Endothelial cell of umbilical vein (primary cell): ENCODE measurements around the gene ZDHHC14. TPM values are rescaled to one million over a fixed set of nuclear protein-coding genes. Genes with fewer than 3 reads are reported as not detected.

Source experiments
- BruUV-seq: library from RNA; stranded (reverse); fragments of 400-500 nt; replicated peaks from 2 replicates; lab custom pipeline; 2021; lab: Mats Ljungman, UMichigan
- CTCF ChIA-PET: fragments of 300-600, 350-600 bp; sonication (Branson Sonifier 250); formaldehyde crosslinking; loops from one replicate; lab custom pipeline; 2021; ENCODE audit warnings: antibody characterized with exemption, inconsistent platforms; lab: Charles Lee
- POLR2A ChIA-PET: fragments of 300-600, 350-600 bp; sonication (Branson Sonifier 250); formaldehyde crosslinking; loops from one replicate; lab custom pipeline; 2021; ENCODE audit warnings: antibody characterized with exemption, inconsistent platforms; lab: Charles Lee
- DNase-seq: peaks from one replicate; pipeline ENCODE4 v3.0.0-alpha.2; 2011; ENCODE audit warnings: low read depth, low spot score
- FAIRE-seq: peaks from 2 replicates; lab custom pipeline; 2011; peaks lifted over from hg19 to GRCh38; lab: Jason Lieb, UNC
- H2AFZ ChIP-seq: 2 replicates; pipeline ENCODE4 v1.6.0; 2012; ENCODE audit warnings: low read depth, low read length, control low read depth, inconsistent platforms
- H3K27ac ChIP-seq: 2 replicates; pipeline ENCODE4 v1.5.1; 2011; ENCODE audit warnings: low read depth, mild to moderate bottlenecking, control low read depth, low read length, moderate library complexity; ENCODE audit not compliant: insufficient read depth
- H3K27me3 ChIP-seq, 2 experiments: 2 replicates each; pipeline versions ENCODE4 v1.6.0 to v1.6.1; 2011; ENCODE audit warnings: low read length in 2 of 2, mixed read lengths in 1 of 2; ENCODE audit not compliant: control insufficient read depth in 2 of 2, insufficient read depth in 2 of 2
- H3K36me3 ChIP-seq, 2 experiments: 2 replicates in 1 of 2; 3 replicates in 1 of 2; pipeline ENCODE4 v1.5.1; 2011; ENCODE audit warnings: low read length in 2 of 2, mild to moderate bottlenecking in 1 of 2, moderate library complexity in 1 of 2; ENCODE audit not compliant: control insufficient read depth in 2 of 2, insufficient read depth in 2 of 2; ENCODE audit errors: extremely low read depth in 1 of 2
- H3K4me1 ChIP-seq: 3 replicates; pipeline ENCODE4 v1.5.1; 2011; ENCODE audit warnings: mild to moderate bottlenecking, low read length; ENCODE audit not compliant: control insufficient read depth, insufficient read depth; ENCODE audit errors: extremely low read depth
- H3K4me2 ChIP-seq: 2 replicates; pipeline ENCODE4 v1.6.1; 2011; ENCODE audit warnings: low read length, control low read depth, mixed read lengths; ENCODE audit not compliant: insufficient read depth
- H3K4me3 ChIP-seq, 3 experiments: fragments of 200-600 bp in 1 of 3; sonication (generic), shearing (Covaris generic) in 1 of 3; replicated peaks in 1 of 3; 2 replicates each; pipeline ENCODE4 v1.5.1; 2011 to 2016; ENCODE audit warnings: control low read depth in 3 of 3, low read length in 3 of 3, mild to moderate bottlenecking in 2 of 3, inconsistent platforms in 1 of 3, low read depth in 1 of 3, moderate library complexity in 1 of 3; ENCODE audit not compliant: insufficient read depth in 1 of 3
- H3K79me2 ChIP-seq: 2 replicates; pipeline ENCODE4 v1.6.0; 2012; ENCODE audit warnings: low read length, inconsistent platforms; ENCODE audit not compliant: control insufficient read depth, insufficient read depth
- H3K9ac ChIP-seq: replicated peaks from 2 replicates; pipeline ENCODE3; 2011; ENCODE audit warnings: low read length, control low read depth; ENCODE audit not compliant: insufficient read depth; ENCODE audit errors: extremely low read depth
- H3K9me1 ChIP-seq: replicated peaks from 3 replicates; pipeline ENCODE4 v1.6.0; 2011; ENCODE audit warnings: mild to moderate bottlenecking, low read length; ENCODE audit not compliant: control insufficient read depth, insufficient read depth; ENCODE audit errors: extremely low read depth
- H3K9me3 ChIP-seq: replicated peaks from 2 replicates; pipeline ENCODE4 v1.5.1; 2012; ENCODE audit warnings: low read length, inconsistent platforms; ENCODE audit not compliant: control insufficient read depth, insufficient read depth
- H4K20me1 ChIP-seq: replicated peaks from 2 replicates; pipeline ENCODE3; 2011; ENCODE audit warnings: mild to moderate bottlenecking, low read length; ENCODE audit not compliant: control insufficient read depth, insufficient read depth; ENCODE audit errors: extremely low read depth
- EZH2 ChIP-seq: IDR thresholded peaks from 2 replicates; pipeline ENCODE4 v1.6.1; 2012; ENCODE audit warnings: borderline replicate concordance, low read depth, mild to moderate bottlenecking, moderate library complexity, low read length, inconsistent platforms; ENCODE audit not compliant: severe bottlenecking
- FOS ChIP-seq: IDR thresholded peaks from 2 replicates; pipeline ENCODE4 v1.6.1; 2011; ENCODE audit warnings: mild to moderate bottlenecking, low read length, moderate library complexity, borderline replicate concordance; ENCODE audit not compliant: insufficient read depth
- GATA2 ChIP-seq: IDR thresholded peaks from 2 replicates; pipeline ENCODE4 v1.7.0; 2011; ENCODE audit warnings: low read depth, mild to moderate bottlenecking, moderate library complexity, mixed read lengths, low read length; ENCODE audit not compliant: insufficient read length, insufficient read depth
- JUN ChIP-seq: IDR thresholded peaks from 2 replicates; pipeline ENCODE4 v1.6.1; 2011; ENCODE audit warnings: borderline replicate concordance, low read depth; ENCODE audit not compliant: insufficient read length, insufficient read depth
- MYC ChIP-seq: IDR thresholded peaks from one replicate; pipeline ENCODE4 v1.6.1; 2011; ENCODE audit warnings: mild to moderate bottlenecking, low read depth, low read length
- POLR2A ChIP-seq: IDR thresholded peaks from 2 replicates; pipeline ENCODE4 v1.6.1; 2012; ENCODE audit warnings: low read depth, mild to moderate bottlenecking, control low read depth, low read length
- POLR2AphosphoS5 ChIP-seq: IDR thresholded peaks from 2 replicates; pipeline ENCODE4 v1.6.1; 2012; ENCODE audit warnings: low read depth, mild to moderate bottlenecking, control low read depth, low read length, moderate library complexity; ENCODE audit not compliant: insufficient read depth
- dilution Hi-C: fragments of 300-500 bp; cut with MboI; formaldehyde crosslinking; loops from one replicate; pipeline ENCODE4 v1.15.0; 2019; ENCODE audit warnings: low sequenced_read_pairs; ENCODE audit not compliant: extremely low pct_ligation_motif_present
- intact Hi-C: fragments of 100-400 bp; cut with micrococcal nuclease; formaldehyde crosslinking; loops from one replicate; pipeline ENCODE4 v1.10.0; 2022
- polyA plus RNA-seq, 4 experiments: library from polyadenylated mRNA; depleted of rRNA in 3 of 4; stranded (reverse) in 3 of 4; unstranded in 1 of 4; fragments of >200 nt; gene quantifications; 2 replicates each; pipeline versions ENCODE4 v1.2.1 to v1.2.3, GENCODE V29; 2011 to 2012; ENCODE audit warnings: missing spikeins in 1 of 4
- total RNA-seq: library from RNA; stranded (reverse); gene quantifications from 2 replicates; pipeline ENCODE4 v1.2.3, GENCODE V29; 2021
- TF ChIP-seq, protein P1 (sequence below), 2 donors: IDR thresholded peaks; 1 replicate in 1 of 2; 2 replicates in 1 of 2; pipeline ENCODE4 v1.5.1; 2011; ENCODE audit warnings: low read length in 2 of 2, mild to moderate bottlenecking in 2 of 2, moderate library complexity in 2 of 2, control low read depth in 1 of 2, inconsistent platforms in 1 of 2, low read depth in 1 of 2; ENCODE audit not compliant: insufficient read depth in 1 of 2; ENCODE audit errors: extremely low read depth in 1 of 2
- TF ChIP-seq, protein P2 (sequence below): IDR thresholded peaks from 2 replicates; pipeline ENCODE4 v1.6.1; 2011; ENCODE audit not compliant: insufficient read depth, insufficient read length

ZDHHC14 gene
- total and polyA plus RNA-seq, 2 donors (not counting 3 experiments of a cell fraction or from before 2014, with no cell fraction given), result 23.0 to 25.6 TPM

DNA sequence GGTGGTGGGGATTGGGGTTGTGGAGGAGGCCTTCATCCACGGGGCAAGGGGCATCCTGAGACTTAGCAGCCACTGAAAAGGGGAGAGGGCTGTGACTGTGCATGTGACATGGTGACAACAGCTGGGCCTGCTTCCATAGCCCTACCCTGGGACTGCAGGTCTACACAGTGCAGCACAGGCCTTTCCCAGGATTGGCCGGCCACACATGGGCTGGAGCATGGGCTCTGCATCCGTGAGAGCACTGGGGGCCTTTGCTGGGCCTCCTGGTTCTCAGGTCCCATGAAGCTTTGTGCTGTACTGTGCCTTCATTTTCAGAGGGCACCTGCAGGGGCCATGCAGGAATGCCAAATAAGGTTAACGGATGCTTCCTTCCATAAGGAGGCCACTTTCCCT, 56.0 kb downstream of the ZDHHC14 start:
- no peaks in the 10 kb centered on the region for H3K27me3 ChIP-seq
- BruUV-seq, result no TSS peak
- H3K4me1 ChIP-seq, result peaks cover 10% of the 10 kb centered on the region
- ChIA-PET CTCF (no interaction called here), POLR2A (no interaction called here)
- H3K4me3 ChIP-seq, result no peak overlapping the region
- H3K9ac ChIP-seq, result no peak overlapping the region
- H2AFZ ChIP-seq, result no peak overlapping the region
- H3K79me2 ChIP-seq, result no peaks in the 10 kb centered on the region
- dilution Hi-C loops (no loop called here), intact Hi-C loops (no loop called here)
- FAIRE-seq (no peak), DNase-seq (no peak)
- no peak overlapping the region for H3K4me2 ChIP-seq
- H3K27ac ChIP-seq, result no peak overlapping the region
- no peaks in the 10 kb centered on the region for H3K9me1 ChIP-seq
- no peaks in the 10 kb centered on the region for H3K36me3 ChIP-seq
- no peaks in the 10 kb centered on the region for H3K9me3 ChIP-seq
- TF ChIP-seq FOS (no peak), POLR2A (no peak), MYC (no peak), EZH2 (no peak), JUN (no peak), GATA2 (no peak), POLR2AphosphoS5 (no peak)
- TF ChIP-seq, protein P1, sequence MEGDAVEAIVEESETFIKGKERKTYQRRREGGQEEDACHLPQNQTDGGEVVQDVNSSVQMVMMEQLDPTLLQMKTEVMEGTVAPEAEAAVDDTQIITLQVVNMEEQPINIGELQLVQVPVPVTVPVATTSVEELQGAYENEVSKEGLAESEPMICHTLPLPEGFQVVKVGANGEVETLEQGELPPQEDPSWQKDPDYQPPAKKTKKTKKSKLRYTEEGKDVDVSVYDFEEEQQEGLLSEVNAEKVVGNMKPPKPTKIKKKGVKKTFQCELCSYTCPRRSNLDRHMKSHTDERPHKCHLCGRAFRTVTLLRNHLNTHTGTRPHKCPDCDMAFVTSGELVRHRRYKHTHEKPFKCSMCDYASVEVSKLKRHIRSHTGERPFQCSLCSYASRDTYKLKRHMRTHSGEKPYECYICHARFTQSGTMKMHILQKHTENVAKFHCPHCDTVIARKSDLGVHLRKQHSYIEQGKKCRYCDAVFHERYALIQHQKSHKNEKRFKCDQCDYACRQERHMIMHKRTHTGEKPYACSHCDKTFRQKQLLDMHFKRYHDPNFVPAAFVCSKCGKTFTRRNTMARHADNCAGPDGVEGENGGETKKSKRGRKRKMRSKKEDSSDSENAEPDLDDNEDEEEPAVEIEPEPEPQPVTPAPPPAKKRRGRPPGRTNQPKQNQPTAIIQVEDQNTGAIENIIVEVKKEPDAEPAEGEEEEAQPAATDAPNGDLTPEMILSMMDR (IDR thresholded peaks at IDR 0.05; ENCODE audit: extremely low read depth in 1 of 2, insufficient read depth in 1 of 2, low read depth in 1 of 2, low read length in 2 of 2), result no peak
- TF ChIP-seq, protein P2, sequence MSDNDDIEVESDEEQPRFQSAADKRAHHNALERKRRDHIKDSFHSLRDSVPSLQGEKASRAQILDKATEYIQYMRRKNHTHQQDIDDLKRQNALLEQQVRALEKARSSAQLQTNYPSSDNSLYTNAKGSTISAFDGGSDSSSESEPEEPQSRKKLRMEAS, result no peak
- no peaks in the 10 kb centered on the region for H4K20me1 ChIP-seq
